Gastrocnemius medialis (tissue), 4 donors: ENCODE results near the gene OR51V1.
"Not testable (repeated sequence)": the region's sequence is repeated elsewhere in the genome, so short reads cannot be mapped to it uniquely, and the experiment has no call there.

Experiments used
- CTCF ChIP-seq, 5 experiments: fragments of 450-650 bp in 3 of 5; fragments of 200-600 bp in 2 of 5; sonication (generic) in 2 of 5; IDR thresholded peaks in 4 of 5; conservative IDR thresholded peaks in 1 of 5; 1 replicate in 4 of 5; 2 replicates in 1 of 5; pipeline ENCODE4 v1.5.1; 2016 to 2019; ENCODE audit warnings: antibody characterized with exemption in 5 of 5, mild to moderate bottlenecking in 3 of 5, moderate library complexity in 3 of 5
- POLR2A ChIP-seq, 2 donors: fragments of 450-650 bp; IDR thresholded peaks; one replicate each; pipeline ENCODE4 v1.6.1; 2017; ENCODE audit warnings: antibody characterized with exemption in 2 of 2, mild to moderate bottlenecking in 2 of 2, moderate library complexity in 2 of 2

- not testable (repeated sequence) for TF ChIP-seq CTCF (IDR thresholded peaks at IDR 0.05 in 4 of 5, conservative IDR thresholded peaks at IDR 0.05 in 1 of 5); POLR2A (IDR thresholded peaks at IDR 0.05)
These were observed 49.4 kb upstream of the OR51V1 start, which contains the start of gene HBG1 for GRCh38 chr11:5249807-5250396.
